D341Med (cell line): ENCODE data around the gene BCL11A.

Experiments used
- DNase-seq: peaks from one replicate; pipeline ENCODE4 v3.0.0; 2012; ENCODE audit warnings: low spot score

BCL11A gene

GRCh38 chr2:60505240-60505879, 48.1 kb downstream of the BCL11A start:
- DNase-seq, result no peak

GRCh38 chr2:60504049-60504448, 49.4 kb downstream of the BCL11A start:
- DNase-seq, result no peak

GRCh38 chr2:60502144-60502543, 51.3 kb downstream of the BCL11A start:
- no peak for DNase-seq

- no peak for DNase-seq
These were observed 52.6 kb downstream of the BCL11A start for GRCh38 chr2:60500861-60501260.

- DNase-seq, result peak; percentile 62
These were observed 53.7 kb downstream of the BCL11A start for GRCh38 chr2:60499651-60500265.

- no peak for DNase-seq
These were observed 54.5 kb downstream of the BCL11A start for GRCh38 chr2:60498816-60499429.

- DNase-seq, result no peak
These were observed 55.2 kb downstream of the BCL11A start for GRCh38 chr2:60498127-60498815.

- DNase-seq, result no peak
These were observed 56.0 kb downstream of the BCL11A start for GRCh38 chr2:60497500-60497899.

GRCh38 chr2:60496956-60497355, 56.5 kb downstream of the BCL11A start:
- DNase-seq, result no peak

- no peak for DNase-seq
These were observed 57.0 kb downstream of the BCL11A start for GRCh38 chr2:60496475-60496874.

- no peak for DNase-seq
These were observed 58.3 kb downstream of the BCL11A start for GRCh38 chr2:60495041-60495625.

GRCh38 chr2:60493804-60494387, 59.6 kb downstream of the BCL11A start:
- DNase-seq, result no peak

GRCh38 chr2:60492548-60492947, 60.9 kb downstream of the BCL11A start:
- no peak for DNase-seq

GRCh38 chr2:60490848-60491247, 62.6 kb downstream of the BCL11A start:
- DNase-seq, result no peak

GRCh38 chr2:60490441-60490840, 63.0 kb downstream of the BCL11A start:
- no peak for DNase-seq

- no peak for DNase-seq
These were observed 64.2 kb downstream of the BCL11A start for GRCh38 chr2:60489289-60489688.

GRCh38 chr2:60488291-60488690, 65.2 kb downstream of the BCL11A start:
- no peak for DNase-seq

- no peak for DNase-seq
These were observed 66.3 kb downstream of the BCL11A start for GRCh38 chr2:60487174-60487573.

GRCh38 chr2:60486551-60486950, 66.9 kb downstream of the BCL11A start:
- DNase-seq, result no peak

GRCh38 chr2:60486067-60486466, 67.4 kb downstream of the BCL11A start:
- DNase-seq, result no peak

GRCh38 chr2:60485550-60485949, 67.9 kb downstream of the BCL11A start:
- DNase-seq, result no peak

- no peak for DNase-seq
These were observed 68.4 kb downstream of the BCL11A start for GRCh38 chr2:60485055-60485454.
